ENCODE results near the gene LYRM1.

DNA sequence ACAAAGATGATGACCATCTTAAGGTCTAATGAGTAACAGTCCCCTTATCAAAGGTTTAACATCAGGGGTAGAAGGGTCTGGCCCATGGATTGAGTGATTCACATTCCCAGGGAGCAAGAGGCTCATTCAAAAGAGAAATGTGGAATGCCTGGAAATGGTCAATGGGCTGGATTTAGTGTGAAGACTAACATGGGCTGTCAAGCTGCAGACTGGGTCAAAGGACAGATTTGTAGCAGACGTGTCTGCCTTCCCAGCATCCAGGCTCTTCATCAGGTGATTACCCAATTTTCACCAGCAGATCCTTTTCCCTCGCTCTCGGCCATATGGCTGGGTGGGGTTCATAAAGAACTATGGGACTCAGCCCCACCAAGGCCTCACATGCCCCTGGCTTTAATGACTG, 27.2 kb upstream of the LYRM1 start:
- TF ChIP-seq, protein P1, sequence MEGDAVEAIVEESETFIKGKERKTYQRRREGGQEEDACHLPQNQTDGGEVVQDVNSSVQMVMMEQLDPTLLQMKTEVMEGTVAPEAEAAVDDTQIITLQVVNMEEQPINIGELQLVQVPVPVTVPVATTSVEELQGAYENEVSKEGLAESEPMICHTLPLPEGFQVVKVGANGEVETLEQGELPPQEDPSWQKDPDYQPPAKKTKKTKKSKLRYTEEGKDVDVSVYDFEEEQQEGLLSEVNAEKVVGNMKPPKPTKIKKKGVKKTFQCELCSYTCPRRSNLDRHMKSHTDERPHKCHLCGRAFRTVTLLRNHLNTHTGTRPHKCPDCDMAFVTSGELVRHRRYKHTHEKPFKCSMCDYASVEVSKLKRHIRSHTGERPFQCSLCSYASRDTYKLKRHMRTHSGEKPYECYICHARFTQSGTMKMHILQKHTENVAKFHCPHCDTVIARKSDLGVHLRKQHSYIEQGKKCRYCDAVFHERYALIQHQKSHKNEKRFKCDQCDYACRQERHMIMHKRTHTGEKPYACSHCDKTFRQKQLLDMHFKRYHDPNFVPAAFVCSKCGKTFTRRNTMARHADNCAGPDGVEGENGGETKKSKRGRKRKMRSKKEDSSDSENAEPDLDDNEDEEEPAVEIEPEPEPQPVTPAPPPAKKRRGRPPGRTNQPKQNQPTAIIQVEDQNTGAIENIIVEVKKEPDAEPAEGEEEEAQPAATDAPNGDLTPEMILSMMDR (IDR thresholded peaks at IDR 0.05; ENCODE audit: insufficient read depth, low read length, poor library complexity, severe bottlenecking), result no peak
- TF ChIP-seq EZH2phosphoT487 (conservative IDR thresholded peaks at IDR 0.05; ENCODE audit: low read length), result no peak
